Loucy (cell line): ENCODE data around the gene PPM1F.

Experiments
- EZH2phosphoT487 ChIP-seq: fragments of 200-600 bp; IDR thresholded peaks from 2 replicates; pipeline ENCODE4 v1.6.1; 2018; ENCODE audit warnings: antibody characterized with exemption, mild to moderate bottlenecking, moderate library complexity, borderline replicate concordance
- TF ChIP-seq, protein P1 (sequence below): fragments of 200-600 bp; sonication (generic); conservative IDR thresholded peaks from 2 replicates; pipeline ENCODE4 v1.5.1; 2014; ENCODE audit warnings: mild to moderate bottlenecking, antibody characterized with exemption, low read length

- TF ChIP-seq, protein P1, sequence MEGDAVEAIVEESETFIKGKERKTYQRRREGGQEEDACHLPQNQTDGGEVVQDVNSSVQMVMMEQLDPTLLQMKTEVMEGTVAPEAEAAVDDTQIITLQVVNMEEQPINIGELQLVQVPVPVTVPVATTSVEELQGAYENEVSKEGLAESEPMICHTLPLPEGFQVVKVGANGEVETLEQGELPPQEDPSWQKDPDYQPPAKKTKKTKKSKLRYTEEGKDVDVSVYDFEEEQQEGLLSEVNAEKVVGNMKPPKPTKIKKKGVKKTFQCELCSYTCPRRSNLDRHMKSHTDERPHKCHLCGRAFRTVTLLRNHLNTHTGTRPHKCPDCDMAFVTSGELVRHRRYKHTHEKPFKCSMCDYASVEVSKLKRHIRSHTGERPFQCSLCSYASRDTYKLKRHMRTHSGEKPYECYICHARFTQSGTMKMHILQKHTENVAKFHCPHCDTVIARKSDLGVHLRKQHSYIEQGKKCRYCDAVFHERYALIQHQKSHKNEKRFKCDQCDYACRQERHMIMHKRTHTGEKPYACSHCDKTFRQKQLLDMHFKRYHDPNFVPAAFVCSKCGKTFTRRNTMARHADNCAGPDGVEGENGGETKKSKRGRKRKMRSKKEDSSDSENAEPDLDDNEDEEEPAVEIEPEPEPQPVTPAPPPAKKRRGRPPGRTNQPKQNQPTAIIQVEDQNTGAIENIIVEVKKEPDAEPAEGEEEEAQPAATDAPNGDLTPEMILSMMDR = no peak
- no peak for TF ChIP-seq EZH2phosphoT487
These were observed 15.1 kb upstream of the PPM1F start for GRCh38 chr22:21967693-21968271.
